HG02852 (cell line): ENCODE results near the gene KRTAP5-9.
"Not testable (repeated sequence)": the region's sequence is repeated elsewhere in the genome, so short reads cannot be mapped to it uniquely, and the experiment has no call there.

ENCODE experiments used
- ATAC-seq: cut with Tn5 transposase; IDR thresholded peaks from one replicate; pipeline ENCODE4 v1.9.1; 2021; ENCODE audit warnings: mild to moderate bottlenecking, moderate library complexity; ENCODE audit not compliant: unreplicated experiment

The KRTAP5-9 gene, protein sequence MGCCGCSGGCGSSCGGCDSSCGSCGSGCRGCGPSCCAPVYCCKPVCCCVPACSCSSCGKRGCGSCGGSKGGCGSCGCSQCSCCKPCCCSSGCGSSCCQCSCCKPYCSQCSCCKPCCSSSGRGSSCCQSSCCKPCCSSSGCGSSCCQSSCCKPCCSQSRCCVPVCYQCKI

GRCh38 chr11:71548120-71548519 lies at the start of gene KRTAP5-9:
Gene KRTAP5-9 (plus strand): TSS chr11:71548420. CDS start chr11:71548658, 238 bp downstream.
- ATAC-seq: no peak

GRCh38 chr11:71499125-71499524 lies 49.1 kb upstream of the KRTAP5-9 start:
- no peak for ATAC-seq

DNA sequence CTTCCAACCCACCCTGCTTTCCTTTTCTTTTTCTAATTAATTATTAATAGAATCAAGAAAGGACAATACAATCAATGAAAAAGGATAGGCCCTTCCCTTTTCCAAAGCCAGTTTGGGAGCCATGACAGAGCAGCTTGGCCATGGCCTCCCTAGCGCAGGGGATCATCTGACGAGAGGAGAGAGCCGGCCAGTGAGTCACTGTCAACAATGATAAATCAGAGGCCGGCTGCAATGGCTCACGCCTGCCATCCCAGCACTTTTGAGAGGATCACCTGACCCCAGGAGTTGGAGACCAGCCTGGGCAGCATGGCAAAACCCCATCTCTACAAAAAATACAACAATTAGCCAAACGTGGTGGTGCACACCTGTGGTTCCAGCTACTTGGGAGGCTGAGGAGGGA lies 48.7 kb upstream of the KRTAP5-9 start:
- no peak for ATAC-seq

DNA sequence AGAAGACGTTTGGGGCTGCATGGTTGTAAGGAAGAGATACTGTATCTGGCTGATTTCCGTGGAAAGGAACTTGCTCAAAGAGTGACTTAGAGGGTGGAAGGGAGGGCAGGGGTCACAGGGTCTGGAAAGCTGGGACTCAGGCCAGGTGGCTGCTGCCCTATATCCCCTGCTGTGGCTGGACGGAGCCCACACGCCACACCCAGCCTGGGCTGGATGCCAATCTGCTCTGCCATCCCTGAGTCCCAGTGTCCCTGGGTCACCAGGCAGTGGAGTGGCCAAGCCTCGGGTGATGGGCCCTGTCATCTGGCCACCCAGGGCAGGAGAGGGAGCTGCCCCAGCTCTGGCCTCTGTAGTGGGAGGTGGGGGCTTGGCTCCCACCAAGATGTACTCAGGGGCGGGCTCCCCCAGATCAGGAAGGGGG lies 47.6 kb upstream of the KRTAP5-9 start:
- no peak for ATAC-seq

DNA sequence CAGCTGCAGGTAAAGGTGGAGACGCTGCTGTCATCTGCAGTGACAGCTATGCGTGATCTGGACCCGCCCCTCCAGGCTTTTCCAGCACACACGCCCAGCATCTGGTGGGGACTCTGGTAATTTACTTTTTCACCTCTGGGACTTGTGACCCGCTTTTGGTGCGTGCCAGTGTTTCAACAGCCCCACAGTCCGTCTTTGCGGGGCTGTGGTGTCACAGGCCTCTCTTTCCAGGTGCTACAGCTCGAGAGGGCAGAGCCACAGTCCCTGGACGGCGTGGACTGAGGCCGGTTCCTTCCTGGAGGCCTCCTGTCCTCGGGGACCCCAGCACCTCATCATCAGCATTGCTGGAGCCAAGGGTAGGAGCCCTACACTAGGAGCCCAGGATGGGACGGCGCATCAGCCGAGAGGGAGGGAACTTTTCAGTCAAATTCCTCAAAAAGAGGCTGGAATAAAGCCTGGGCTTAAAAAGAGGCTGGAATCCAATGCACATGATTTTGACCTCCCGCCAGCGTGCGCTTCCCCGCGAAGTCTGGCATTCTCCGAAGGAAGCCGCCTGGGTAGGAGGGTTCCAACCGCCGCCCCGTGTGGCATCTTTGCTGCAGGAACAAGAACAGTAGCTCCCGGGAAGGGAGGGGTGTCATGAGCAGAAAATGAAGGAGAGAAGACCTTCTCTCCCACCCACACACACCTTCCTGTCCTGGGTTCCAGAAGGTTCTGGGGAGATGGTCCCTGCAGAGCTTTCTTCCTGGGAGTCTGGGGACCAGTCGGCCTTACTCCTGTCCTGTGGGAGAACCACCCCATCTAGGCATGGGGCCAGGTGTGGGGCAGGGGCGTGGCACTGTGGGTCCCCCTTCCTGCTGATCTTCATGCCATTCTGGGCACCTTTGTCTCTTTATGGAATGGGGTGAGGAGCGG lies 46.9 kb upstream of the KRTAP5-9 start:
- ATAC-seq: no peak

DNA sequence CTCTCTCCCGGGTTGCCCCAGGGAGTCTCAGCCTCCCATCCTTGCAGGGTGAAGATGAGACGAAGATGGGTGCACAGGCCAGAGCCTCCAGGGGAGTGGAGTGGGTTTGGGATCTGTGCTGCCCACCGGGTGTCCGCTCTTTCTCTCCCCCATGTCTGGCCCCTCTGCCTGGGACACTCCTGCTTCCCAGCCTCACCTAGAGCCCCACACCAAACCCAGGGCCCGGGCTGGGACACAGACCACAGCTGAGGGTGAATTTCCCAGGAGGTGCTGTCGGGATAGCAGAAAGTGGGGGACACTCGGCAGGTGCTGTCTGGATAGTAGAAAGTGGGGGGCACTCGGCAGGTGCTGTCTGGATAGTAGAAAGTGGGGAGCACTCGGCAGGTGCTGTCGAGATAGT lies 46.2 kb upstream of the KRTAP5-9 start:
- no peak for ATAC-seq

DNA sequence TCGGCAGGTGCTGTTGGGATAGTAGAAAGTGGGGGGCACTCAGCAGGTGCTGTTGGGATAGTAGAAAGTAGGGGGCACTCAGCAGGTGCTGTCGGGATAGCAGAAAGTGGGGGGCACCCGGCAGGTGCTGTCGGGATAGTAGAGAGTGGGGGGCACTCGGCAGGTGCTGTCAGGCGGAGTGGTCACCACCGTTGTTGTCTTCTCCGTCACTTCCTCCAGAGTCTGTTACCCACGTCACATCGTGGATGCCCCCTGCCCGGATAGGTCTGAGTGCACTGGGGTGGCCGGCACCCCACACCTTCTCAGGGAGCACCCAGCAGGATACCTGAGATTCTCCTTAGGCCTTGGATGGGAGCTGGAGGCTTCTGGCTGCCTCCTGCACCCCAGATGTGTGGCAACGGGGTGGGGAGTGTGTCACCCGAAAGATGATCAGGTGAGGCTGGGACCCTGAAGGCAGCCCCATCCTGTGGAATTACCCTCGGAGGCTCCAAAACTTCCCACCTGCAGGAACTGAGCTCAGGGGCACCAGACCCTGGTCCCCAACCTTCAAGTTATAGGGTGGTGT lies 45.3 kb upstream of the KRTAP5-9 start:
- no peak for ATAC-seq

- ATAC-seq: no peak
These were observed 43.7 kb upstream of the KRTAP5-9 start for GRCh38 chr11:71504531-71504930.

GRCh38 chr11:71505001-71505400 lies 43.2 kb upstream of the KRTAP5-9 start:
- ATAC-seq: no peak

GRCh38 chr11:71505781-71506180 lies 42.4 kb upstream of the KRTAP5-9 start:
- no peak for ATAC-seq

DNA sequence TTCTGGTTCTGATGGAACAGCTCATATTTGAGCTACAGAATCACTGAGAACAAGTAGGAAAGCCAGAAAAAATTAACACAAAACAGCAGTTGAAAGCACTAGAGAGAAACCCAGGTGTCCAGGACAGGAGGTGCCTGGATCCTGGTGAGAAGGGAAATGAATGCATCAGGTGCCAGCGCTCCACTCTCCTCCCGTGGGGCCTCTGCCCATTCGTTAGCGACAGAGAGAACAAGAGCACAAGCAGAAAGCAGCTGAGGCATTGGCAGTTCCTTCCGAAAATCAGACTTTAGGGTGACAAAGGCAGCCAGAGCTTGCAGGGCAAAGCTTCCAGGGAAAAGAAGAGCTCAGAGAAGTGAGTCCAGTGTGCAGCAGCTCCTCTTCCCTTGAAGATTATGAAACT lies 41.1 kb upstream of the KRTAP5-9 start:
- ATAC-seq: no peak

DNA sequence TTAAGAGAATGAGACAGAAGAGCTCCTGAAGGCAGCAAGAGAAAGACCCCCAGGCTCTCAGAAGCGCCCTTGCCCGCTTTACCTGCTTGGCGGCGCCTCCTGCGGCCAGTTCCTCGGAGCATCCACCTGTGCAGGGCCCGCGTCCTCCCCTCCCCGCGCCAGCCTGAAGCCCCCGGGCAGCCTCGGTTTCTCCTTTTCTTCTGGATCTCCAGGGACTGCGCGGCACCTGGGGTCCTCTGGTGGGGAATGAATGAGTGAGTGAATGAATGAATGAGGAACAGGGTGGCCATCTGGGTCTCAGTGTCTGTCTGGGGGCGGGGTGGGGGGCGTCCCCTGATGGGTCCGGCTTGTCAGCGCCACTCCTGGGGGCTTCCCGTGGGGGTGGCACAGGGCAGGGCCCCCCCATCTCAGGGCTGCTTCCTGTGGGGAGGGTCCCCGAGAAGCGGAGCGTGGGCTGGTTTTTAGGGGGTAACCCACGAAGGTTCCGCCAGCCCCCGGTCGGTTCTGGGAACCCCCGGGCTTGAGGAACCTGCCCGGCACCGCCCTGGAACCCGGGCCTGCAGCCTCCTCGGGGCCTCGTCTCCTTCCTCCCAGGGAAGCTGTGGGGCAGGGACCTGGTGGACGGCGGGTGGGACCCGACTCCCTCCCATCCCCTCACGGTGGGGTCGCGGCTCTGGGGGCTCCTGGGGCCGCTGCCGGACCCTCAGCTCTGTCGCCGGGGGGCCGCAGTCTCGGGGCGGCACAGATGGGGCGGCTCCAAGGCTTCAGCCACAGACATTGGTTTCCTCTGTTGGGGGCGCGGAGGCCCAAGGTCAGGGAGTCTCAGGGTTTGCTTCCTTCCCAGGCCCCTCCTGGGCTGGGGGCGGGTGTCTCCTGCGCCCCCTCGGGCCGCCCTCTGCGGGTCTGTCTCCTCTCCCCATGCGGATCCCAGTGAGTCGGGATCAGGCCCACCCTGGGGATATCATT lies 29.4 kb upstream of the KRTAP5-9 start:
- no peak for ATAC-seq

GRCh38 chr11:71519546-71519945 lies 28.7 kb upstream of the KRTAP5-9 start:
- ATAC-seq: no peak

GRCh38 chr11:71525188-71525937 lies 22.9 kb upstream of the KRTAP5-9 start:
- ATAC-seq: no peak

GRCh38 chr11:71525938-71526495 lies 22.2 kb upstream of the KRTAP5-9 start:
- no peak for ATAC-seq

- ATAC-seq: not testable (repeated sequence)
These were observed 21.2 kb upstream of the KRTAP5-9 start, which contains the start of gene KRTAP5-7 for GRCh38 chr11:71526796-71527575. Gene KRTAP5-7 (plus strand): TSS chr11:71527267. CDS start chr11:71527301, 34 bp downstream.

DNA sequence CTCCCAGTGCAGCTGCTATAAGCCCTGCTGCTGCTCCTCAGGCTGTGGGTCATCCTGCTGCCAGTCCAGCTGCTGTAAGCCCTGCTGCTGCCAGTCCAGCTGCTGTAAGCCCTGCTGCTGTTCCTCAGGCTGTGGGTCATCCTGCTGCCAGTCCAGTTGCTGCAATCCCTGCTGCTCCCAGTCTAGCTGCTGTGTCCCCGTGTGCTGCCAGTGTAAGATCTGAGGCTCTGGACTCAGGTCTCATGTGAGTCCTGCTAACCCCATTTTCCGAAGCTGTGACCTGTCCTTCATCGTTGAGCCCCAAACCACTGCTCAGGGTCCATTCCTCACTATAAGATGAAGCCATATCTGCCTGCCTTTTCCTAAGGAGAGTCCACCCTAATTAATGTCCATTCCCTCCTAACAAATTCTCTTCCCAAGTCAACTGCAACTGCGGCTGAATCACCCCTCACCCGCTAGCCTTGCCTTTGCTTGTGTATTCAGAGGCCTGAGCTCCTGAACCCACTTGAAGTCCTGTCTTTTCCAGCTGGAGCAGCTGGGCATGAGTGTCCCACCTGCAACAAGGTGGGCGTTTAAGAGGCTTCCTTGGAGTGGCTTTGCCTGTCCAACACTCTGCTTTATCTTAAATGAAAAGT lies 20.5 kb upstream of the KRTAP5-9 start:
- no peak for ATAC-seq

- ATAC-seq: no peak
These were observed 17.6 kb upstream of the KRTAP5-9 start for GRCh38 chr11:71530602-71531001.
